Prostate gland (tissue), 2 donors: ENCODE data around the gene GNB2. TPM values are rescaled to one million over a fixed set of nuclear protein-coding genes. Genes with fewer than 3 reads are reported as not detected.

Experiments used
- DNase-seq: peaks from one replicate; pipeline ENCODE4 v3.0.0-alpha.2; 2019; ENCODE audit warnings: low spot score
- H3K27ac ChIP-seq, 2 donors: fragments of 200-600 bp; sonication (generic); 2 replicates each; pipeline ENCODE4 v1.5.1; 2017 to 2019
- H3K27me3 ChIP-seq: fragments of 200-600 bp; sonication (generic); replicated peaks from 2 replicates; pipeline ENCODE4 v1.5.1; 2019; ENCODE audit not compliant: insufficient read depth
- H3K36me3 ChIP-seq, 2 donors: fragments of 200-600 bp; sonication (generic); 1 replicate in 1 of 2; 2 replicates in 1 of 2; pipeline versions ENCODE4 v1.5.1 to v1.8.1; 2017 to 2019
- H3K4me1 ChIP-seq: fragments of 200-600 bp; sonication (generic); replicated peaks from 2 replicates; pipeline ENCODE4 v1.5.1; 2019
- H3K4me3 ChIP-seq, 2 donors: fragments of 200-600 bp; sonication (generic); 2 replicates each; pipeline ENCODE4 v1.5.1; 2017 to 2019
- H3K9me3 ChIP-seq: fragments of 200-600 bp; sonication (generic); 2 replicates; pipeline ENCODE4 v1.5.1; 2017
- CTCF ChIP-seq, 4 experiments: fragments of 200-600 bp in 2 of 4; fragments of 450-650 bp in 2 of 4; sonication (generic) in 2 of 4; IDR thresholded peaks; 1 replicate in 3 of 4; 2 replicates in 1 of 4; pipeline ENCODE4 v1.5.1; 2016 to 2019; ENCODE audit warnings: antibody characterized with exemption in 4 of 4, mild to moderate bottlenecking in 2 of 4, moderate library complexity in 2 of 4
- POLR2A ChIP-seq: fragments of 450-650 bp; IDR thresholded peaks from one replicate; pipeline ENCODE4 v1.6.1; 2016; ENCODE audit warnings: antibody characterized with exemption, mild to moderate bottlenecking
- POLR2AphosphoS5 ChIP-seq: sonication (generic); formaldehyde crosslinking; IDR thresholded peaks from one replicate; pipeline ENCODE4 v1.6.1; 2017; ENCODE audit warnings: antibody characterized with exemption
- WGBS: methylation state at CpG from one replicate; pipeline ENCODE4 v1.1.5; 2018; 5-methylcytosine and 5-hydroxymethylcytosine counted together
- intact Hi-C: fragments of 100-400 bp; cut with DNase I; formaldehyde crosslinking; loops from one replicate; pipeline ENCODE4 v1.14.2; 2022
- total RNA-seq, 2 donors: library from RNA; depleted of rRNA; stranded (reverse); fragments of >200 nt; gene quantifications; one replicate each; pipeline ENCODE4 v1.1.0, GENCODE V29; 2016

GNB2 gene
- total RNA-seq, 2 donors from 2014 or later = 376 to 417 TPM

GRCh38 chr7:100720279-100720670, 46.7 kb downstream of the GNB2 start, which contains the start of gene EPO:
Gene EPO (plus strand): TSS chr7:100720468. CDS start chr7:100720981, 513 bp downstream.
- no peak for DNase-seq
- H3K4me3 ChIP-seq = peak within 1 kb of the TSS in 1 of 2 donors; percentile 25
- no peaks in the 10 kb centered on the region for H3K27me3 ChIP-seq
- no peaks in the 10 kb centered on the region for H3K4me1 ChIP-seq
- WGBS = 6% methylated on average over 21 of the region's 21 CpGs
- intact Hi-C loops = loop anchor here (5.0 kb wide), 1 partner anchor 132 kb away; the partner anchor contains the start of gene SLC12A9
- TF ChIP-seq CTCF (IDR thresholded peaks at IDR 0.05) (no peak), POLR2A (no peak), POLR2AphosphoS5 (no peak)
- no peak within 1 kb of the TSS for H3K27ac ChIP-seq
- H3K9me3 ChIP-seq = no peaks in the 10 kb centered on the region
- H3K36me3 ChIP-seq = no peaks in the 10 kb centered on the region

- Histone ChIP-seq H3K27ac (no peak overlapping the region), H3K4me1 (no peaks in the 10 kb centered on the region), H3K36me3 (no peaks in the 10 kb centered on the region), H3K9me3 (no peaks in the 10 kb centered on the region), H3K27me3 (no peaks in the 10 kb centered on the region), H3K4me3 (peak overlapping the region in 1 of 2 donors; percentile 25)
- TF ChIP-seq CTCF (IDR thresholded peaks at IDR 0.05) = no peak
- TF ChIP-seq POLR2AphosphoS5 = no peak
- no peak for TF ChIP-seq POLR2A
- intact Hi-C loops = loop anchor here (5.0 kb wide), 1 partner anchor 131 kb away; the partner anchor contains the start of gene SLC12A9
- WGBS = 5% methylated on average over 53 of the region's 56 CpGs
- no peak for DNase-seq
Observed at GRCh38 chr7:100720671-100721504, 47.3 kb downstream of the GNB2 start.

GRCh38 chr7:100721505-100721812, 47.9 kb downstream of the GNB2 start:
- intact Hi-C loops = loop anchor here (5.0 kb wide), 1 partner anchor 131 kb away; the partner anchor contains the start of gene SLC12A9
- Histone ChIP-seq H3K4me1 (no peaks in the 10 kb centered on the region), H3K9me3 (no peaks in the 10 kb centered on the region), H3K36me3 (no peaks in the 10 kb centered on the region), H3K27ac (no peak overlapping the region), H3K4me3 (no peak overlapping the region), H3K27me3 (no peaks in the 10 kb centered on the region)
- no peak for DNase-seq
- WGBS = 87% methylated on average over 8 of the region's 8 CpGs
- no peak for TF ChIP-seq CTCF (IDR thresholded peaks at IDR 0.05)
- no peak for TF ChIP-seq POLR2A
- no peak for TF ChIP-seq POLR2AphosphoS5

- Histone ChIP-seq H3K27me3 (no peaks in the 10 kb centered on the region), H3K9me3 (no peaks in the 10 kb centered on the region), H3K4me3 (no peak overlapping the region), H3K27ac (no peak overlapping the region), H3K4me1 (no peaks in the 10 kb centered on the region), H3K36me3 (no peaks in the 10 kb centered on the region)
- intact Hi-C loops = loop anchor here (5.0 kb wide), 1 partner anchor 130 kb away; the partner anchor contains the start of gene SLC12A9
- no peak for DNase-seq
- WGBS = 90% methylated on average over 17 of the region's 17 CpGs
- TF ChIP-seq POLR2A (no peak), CTCF (IDR thresholded peaks at IDR 0.05) (no peak)
Observed at GRCh38 chr7:100722480-100723212, 49.1 kb downstream of the GNB2 start.
